ENCODE data around the gene GTF3C5.
"Not testable (repeated sequence)": the region's sequence is repeated elsewhere in the genome, so short reads cannot be mapped to it uniquely, and the experiment has no call there.

GTF3C5 gene

DNA sequence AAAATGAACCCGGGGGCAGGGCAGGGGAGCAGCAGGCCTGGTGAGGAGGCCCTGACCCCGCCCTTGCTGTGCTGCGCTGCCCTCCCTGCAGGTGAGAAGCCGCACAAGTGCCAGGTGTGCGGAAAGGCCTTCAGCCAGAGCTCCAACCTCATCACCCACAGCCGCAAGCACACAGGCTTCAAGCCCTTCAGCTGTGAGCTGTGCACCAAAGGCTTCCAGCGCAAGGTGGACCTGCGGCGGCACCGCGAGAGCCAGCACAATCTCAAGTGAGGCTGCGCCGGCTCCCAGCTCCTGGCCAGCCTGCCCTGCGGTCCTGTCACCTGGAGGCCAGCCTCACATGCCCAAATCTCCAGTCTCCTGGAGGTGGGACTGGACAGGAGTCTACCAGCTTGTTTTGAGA, 40.0 kb upstream of the GTF3C5 start:
- no peaks in the 10 kb centered on the region for H3K36me3 Mint-ChIP-seq (ENCODE audit: low read depth)
- no peaks in the 10 kb centered on the region for H3K9me3 Mint-ChIP-seq
- intact Hi-C loops (cut with micrococcal nuclease): no loop called here
- no peak overlapping the region for H3K4me3 Mint-ChIP-seq
- peaks cover 33% of the 10 kb centered on the region for H3K4me1 Mint-ChIP-seq (ENCODE audit: low read depth)
- no peak overlapping the region for H3K27ac Mint-ChIP-seq
- peaks cover 70% of the 10 kb centered on the region for H3K27me3 Mint-ChIP-seq

GRCh38 chr9:132991351-132992300, 39.2 kb upstream of the GTF3C5 start:
- Mint-ChIP-seq H3K36me3 (ENCODE audit: low read depth) (no peaks in the 10 kb centered on the region), H3K9me3 (no peaks in the 10 kb centered on the region), H3K27ac (peak overlapping the region; percentile 11), H3K4me1 (ENCODE audit: low read depth) (peaks cover 41% of the 10 kb centered on the region), H3K27me3 (peaks cover 64% of the 10 kb centered on the region), H3K4me3 (no peak overlapping the region)
- intact Hi-C loops (cut with micrococcal nuclease): no loop called here

DNA sequence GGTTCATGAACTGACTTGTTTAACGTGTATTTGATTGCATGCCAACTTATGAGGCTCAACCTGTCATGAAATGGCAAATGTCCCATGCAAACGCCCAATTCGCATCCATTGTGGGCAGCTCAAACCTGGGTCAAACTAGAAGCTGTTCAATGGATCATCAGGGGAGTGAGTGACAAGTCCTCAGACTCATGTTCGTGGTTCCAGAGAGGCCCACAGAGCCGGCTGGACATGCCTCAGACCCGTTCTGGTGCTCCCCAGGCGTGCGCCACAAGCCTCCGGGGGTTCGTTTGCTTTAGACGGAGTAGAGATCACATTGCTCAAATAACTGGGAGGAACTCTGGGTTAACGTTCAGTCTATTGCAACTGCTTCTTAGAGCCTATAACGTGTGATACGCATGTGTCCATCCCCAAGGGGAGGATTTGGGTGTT, 37.3 kb upstream of the GTF3C5 start:
- no peaks in the 10 kb centered on the region for H3K36me3 Mint-ChIP-seq (ENCODE audit: low read depth)
- intact Hi-C loops (cut with micrococcal nuclease): no loop called here
- peaks cover 41% of the 10 kb centered on the region for H3K4me1 Mint-ChIP-seq (ENCODE audit: low read depth)
- H3K27me3 Mint-ChIP-seq: peaks cover 49% of the 10 kb centered on the region
- H3K27ac Mint-ChIP-seq: no peak overlapping the region
- H3K4me3 Mint-ChIP-seq: no peak overlapping the region
- H3K9me3 Mint-ChIP-seq: no peaks in the 10 kb centered on the region

DNA sequence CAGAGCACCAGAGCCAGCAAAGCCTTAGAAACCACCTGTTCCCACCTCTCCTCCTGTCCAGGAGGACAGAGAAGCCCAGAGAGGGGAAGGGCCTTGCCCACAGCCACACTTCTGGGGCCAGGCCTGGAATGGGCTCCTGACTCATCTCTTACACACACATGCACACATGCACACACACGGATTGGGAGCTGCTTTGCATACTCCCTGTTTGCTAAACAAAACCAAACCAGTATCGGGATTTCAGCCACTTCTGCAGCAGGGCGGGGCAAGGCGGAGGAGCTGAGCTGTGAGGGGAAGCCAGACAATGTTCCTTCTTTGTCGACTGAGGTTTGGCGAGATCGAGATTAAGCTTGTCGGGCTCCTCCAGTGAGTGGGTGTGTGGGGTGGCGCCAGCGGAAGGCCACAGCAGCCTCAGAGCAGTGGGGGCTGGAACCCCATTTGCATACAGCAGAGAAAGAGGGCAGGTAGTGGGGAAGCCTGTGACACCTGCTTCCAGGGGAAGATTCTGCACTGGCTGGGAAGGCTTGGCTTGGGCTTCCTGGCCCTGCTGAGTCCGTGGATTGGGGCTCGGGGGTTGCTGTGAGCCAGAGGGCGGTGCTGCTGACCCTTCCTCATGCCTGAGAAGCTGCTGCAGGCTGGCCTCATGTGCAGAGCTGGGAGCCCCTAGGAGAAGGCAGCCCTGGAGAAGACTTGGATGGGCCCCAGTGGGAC, 36.2 kb upstream of the GTF3C5 start:
- Mint-ChIP-seq H3K4me1 (ENCODE audit: low read depth) (peaks cover 41% of the 10 kb centered on the region), H3K4me3 (no peak overlapping the region), H3K9me3 (no peaks in the 10 kb centered on the region), H3K36me3 (ENCODE audit: low read depth) (no peaks in the 10 kb centered on the region), H3K27ac (peak overlapping the region; percentile 20), H3K27me3 (peaks cover 52% of the 10 kb centered on the region)
- intact Hi-C loops (cut with micrococcal nuclease): no loop called here

DNA sequence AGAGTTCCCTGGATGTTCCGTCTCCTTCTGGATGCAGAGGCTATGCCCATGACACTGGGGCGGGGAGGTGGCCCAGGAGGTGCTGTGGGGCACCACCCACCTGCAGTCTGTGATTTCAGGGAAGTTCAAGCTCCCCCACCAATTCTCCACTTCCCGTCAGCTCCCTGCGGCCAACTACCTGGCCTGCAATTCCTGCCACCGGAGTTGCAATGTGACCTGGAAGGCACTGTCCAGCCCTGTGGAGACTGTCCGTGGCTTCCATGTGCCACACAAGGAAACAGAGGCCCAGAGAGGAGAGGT, 35.7 kb upstream of the GTF3C5 start:
- peak overlapping the region; percentile 20 for H3K27ac Mint-ChIP-seq
- no peak overlapping the region for H3K4me3 Mint-ChIP-seq
- H3K36me3 Mint-ChIP-seq (ENCODE audit: low read depth): no peaks in the 10 kb centered on the region
- intact Hi-C loops (cut with micrococcal nuclease): no loop called here
- H3K27me3 Mint-ChIP-seq: peaks cover 55% of the 10 kb centered on the region
- H3K9me3 Mint-ChIP-seq: no peaks in the 10 kb centered on the region
- H3K4me1 Mint-ChIP-seq (ENCODE audit: low read depth): peaks cover 41% of the 10 kb centered on the region

DNA sequence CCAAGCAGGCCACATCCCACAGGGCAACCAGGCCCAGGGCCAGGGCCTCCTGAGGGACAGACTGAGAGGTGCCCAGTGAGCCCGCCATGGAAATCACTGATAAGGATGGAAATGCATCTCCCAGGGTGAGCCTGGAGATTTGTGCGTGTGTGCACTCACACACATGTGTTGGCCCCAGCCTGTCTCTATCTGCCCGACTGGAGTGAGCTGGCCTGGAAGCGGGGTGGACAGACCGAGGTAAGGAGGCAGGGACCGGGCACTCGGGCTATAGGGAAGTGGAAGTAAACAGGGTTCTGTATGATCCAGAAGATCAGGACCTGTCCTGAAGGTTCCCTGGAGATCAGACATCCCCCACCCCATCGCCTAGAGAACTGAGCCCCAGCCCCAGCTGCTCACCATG, 34.9 kb upstream of the GTF3C5 start:
- Mint-ChIP-seq H3K27ac (peak overlapping the region; percentile 37), H3K4me1 (ENCODE audit: low read depth) (peaks cover 41% of the 10 kb centered on the region), H3K9me3 (no peaks in the 10 kb centered on the region), H3K27me3 (peaks cover 55% of the 10 kb centered on the region), H3K4me3 (no peak overlapping the region), H3K36me3 (ENCODE audit: low read depth) (no peaks in the 10 kb centered on the region)
- intact Hi-C loops (cut with micrococcal nuclease): no loop called here

GRCh38 chr9:132996526-132996925, 34.3 kb upstream of the GTF3C5 start:
- peaks cover 39% of the 10 kb centered on the region for H3K4me1 Mint-ChIP-seq (ENCODE audit: low read depth)
- peaks cover 49% of the 10 kb centered on the region for H3K27me3 Mint-ChIP-seq

DNA sequence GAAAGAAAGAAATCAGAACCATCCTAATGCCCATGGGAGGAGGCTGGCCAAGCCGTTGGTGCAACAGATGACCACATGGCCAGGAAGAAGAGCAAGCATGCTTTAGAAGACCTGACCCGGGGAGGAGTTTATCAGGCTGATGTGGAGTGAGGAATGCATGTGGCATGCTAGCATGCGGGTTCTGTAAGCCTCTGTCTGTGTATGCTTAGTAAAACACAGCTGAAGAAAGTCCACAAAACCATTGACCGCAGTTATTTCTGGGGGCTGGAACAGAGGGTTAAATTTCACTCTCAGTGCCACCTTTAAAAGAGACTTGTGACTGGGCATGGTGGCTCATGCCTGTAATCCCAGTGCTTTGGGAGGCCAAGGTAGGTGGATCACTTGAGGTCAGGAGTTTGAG, 33.2 kb upstream of the GTF3C5 start:
- Mint-ChIP-seq H3K36me3 (ENCODE audit: low read depth) (no peaks in the 10 kb centered on the region), H3K4me1 (ENCODE audit: low read depth) (peaks cover 35% of the 10 kb centered on the region), H3K4me3 (no peak overlapping the region), H3K27ac (no peak overlapping the region), H3K9me3 (no peaks in the 10 kb centered on the region), H3K27me3 (peaks cover 48% of the 10 kb centered on the region)
- intact Hi-C loops (cut with micrococcal nuclease): no loop called here

More at GRCh38 chr9:132996526-132996925, 34.3 kb upstream of the GTF3C5 start:
- Mint-ChIP-seq H3K36me3 (ENCODE audit: low read depth) (no peaks in the 10 kb centered on the region), H3K27ac (peak overlapping the region; percentile 37), H3K9me3 (no peaks in the 10 kb centered on the region), H3K4me3 (no peak overlapping the region)
- intact Hi-C loops (cut with micrococcal nuclease): no loop called here

DNA sequence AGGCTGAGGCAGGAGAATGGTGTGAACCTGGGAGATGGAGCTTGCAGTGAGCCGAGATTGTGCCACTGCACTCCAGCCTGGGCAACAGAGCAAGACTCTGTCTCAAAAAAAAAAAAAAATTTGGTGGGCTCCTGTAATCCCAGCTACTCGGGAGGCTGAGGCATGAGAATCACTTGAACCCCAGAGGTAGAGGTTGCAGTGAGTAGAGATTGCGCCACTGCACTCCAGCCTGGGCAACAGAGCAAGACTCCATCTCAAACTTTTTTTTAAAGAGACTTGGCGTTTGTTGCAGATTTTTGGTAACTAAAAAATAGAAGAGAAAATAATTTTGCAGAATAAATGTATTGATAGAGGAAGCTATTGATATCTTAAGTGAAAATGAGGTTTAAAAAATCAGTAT, 32.6 kb upstream of the GTF3C5 start:
- H3K27ac Mint-ChIP-seq; H3K4me3 Mint-ChIP-seq; H3K9me3 Mint-ChIP-seq; H3K36me3 Mint-ChIP-seq (ENCODE audit: low read depth); intact Hi-C loops (cut with micrococcal nuclease): not testable (repeated sequence)
- Mint-ChIP-seq H3K27me3 (peaks cover 48% of the 10 kb centered on the region), H3K4me1 (ENCODE audit: low read depth) (peaks cover 42% of the 10 kb centered on the region)

DNA sequence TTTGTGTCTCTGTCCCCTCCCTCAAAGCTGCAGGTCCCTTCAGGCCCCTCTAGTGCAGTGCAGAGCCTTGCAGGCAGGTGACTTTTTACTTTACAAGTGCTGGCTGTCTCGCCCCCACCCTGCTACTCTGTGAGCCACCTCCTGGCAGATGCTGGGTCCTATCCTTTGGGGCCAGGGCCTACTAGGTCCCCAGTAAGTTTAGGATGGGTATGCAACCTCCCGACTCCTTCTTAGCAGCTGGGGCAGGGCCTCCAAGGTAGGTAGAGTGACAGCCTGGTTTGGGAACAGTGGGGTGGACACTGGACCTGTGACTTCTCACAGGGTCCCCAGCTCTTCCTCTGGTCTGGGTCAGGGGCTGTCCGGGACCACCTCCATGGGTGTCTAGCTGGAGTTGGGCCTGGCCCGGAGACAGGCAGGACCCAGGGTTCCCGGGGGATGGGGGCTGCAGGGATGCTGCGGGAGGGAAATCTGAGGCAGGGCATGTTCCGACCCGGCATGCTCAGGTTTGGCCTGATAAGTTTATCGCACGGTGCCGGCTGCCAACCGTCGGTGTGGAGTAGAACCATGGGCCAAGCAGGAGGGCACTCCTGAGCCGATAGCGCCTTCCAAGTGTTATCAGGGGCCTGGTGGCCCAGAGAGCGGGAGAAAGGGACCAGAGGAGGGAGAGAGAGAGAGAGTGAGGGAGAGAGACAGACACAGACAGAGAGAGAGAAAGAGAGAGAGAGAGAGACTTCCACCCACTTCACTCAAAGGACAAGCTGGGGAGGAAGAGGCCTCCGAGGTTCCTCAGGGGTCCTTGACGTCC, 31.8 kb upstream of the GTF3C5 start:
- Mint-ChIP-seq H3K9me3 (no peaks in the 10 kb centered on the region), H3K4me1 (ENCODE audit: low read depth) (peaks cover 44% of the 10 kb centered on the region), H3K36me3 (ENCODE audit: low read depth) (no peaks in the 10 kb centered on the region), H3K4me3 (no peak overlapping the region), H3K27ac (peak overlapping the region; percentile 3), H3K27me3 (peaks cover 52% of the 10 kb centered on the region)
- intact Hi-C loops (cut with micrococcal nuclease): no loop called here

DNA sequence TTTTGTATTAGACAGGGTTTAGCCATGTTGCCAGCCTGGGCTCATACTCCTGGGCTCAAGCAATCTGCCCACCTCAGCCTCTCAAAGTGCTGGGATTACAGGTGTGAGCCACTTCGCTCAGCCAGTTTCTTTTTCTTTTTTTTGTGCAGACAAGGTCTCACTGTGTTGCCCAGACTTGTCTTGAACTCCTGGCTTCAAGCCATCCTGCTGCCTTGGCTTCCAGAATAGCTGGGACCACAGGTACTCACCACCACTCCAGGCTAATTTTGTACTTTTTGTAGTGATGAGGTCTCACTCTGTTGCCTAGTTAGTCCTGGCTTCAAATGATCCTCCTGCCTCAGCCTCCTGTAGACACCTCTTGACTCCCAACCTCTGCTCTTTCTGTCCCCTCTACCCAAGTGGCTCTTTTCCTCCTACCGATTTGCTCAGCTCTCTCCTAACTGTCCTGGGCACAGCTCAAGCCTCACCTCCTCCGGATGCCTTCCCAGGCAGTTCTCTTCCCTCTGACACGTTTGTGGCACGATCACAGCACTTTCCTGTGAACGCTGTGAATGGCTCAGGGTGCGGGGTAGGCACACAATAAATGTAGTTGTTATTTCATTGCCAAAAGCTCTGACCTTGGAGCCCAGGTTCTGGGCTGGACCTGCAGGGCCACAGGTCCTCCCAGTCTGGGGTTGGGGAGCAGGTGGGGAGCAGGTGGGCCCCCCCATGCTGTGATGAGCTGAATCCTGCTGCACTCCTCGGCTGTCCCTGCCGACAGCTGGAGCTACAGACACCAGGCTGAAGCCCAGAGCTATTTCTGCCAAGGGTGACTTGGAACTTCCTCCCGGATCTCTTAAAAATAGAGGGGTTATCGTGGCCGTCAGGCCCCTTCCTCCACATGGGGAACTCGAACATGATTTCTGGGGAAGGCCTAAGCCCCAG, 28.4 kb upstream of the GTF3C5 start:
- H3K4me1 Mint-ChIP-seq (ENCODE audit: low read depth): peaks cover 39% of the 10 kb centered on the region
- H3K9me3 Mint-ChIP-seq: peaks cover 9% of the 10 kb centered on the region
- H3K4me3 Mint-ChIP-seq: no peak overlapping the region
- H3K36me3 Mint-ChIP-seq (ENCODE audit: low read depth): no peaks in the 10 kb centered on the region
- peak overlapping the region; percentile 3 for H3K27ac Mint-ChIP-seq
- peaks cover 50% of the 10 kb centered on the region for H3K27me3 Mint-ChIP-seq
- intact Hi-C loops (cut with micrococcal nuclease): no loop called here

DNA sequence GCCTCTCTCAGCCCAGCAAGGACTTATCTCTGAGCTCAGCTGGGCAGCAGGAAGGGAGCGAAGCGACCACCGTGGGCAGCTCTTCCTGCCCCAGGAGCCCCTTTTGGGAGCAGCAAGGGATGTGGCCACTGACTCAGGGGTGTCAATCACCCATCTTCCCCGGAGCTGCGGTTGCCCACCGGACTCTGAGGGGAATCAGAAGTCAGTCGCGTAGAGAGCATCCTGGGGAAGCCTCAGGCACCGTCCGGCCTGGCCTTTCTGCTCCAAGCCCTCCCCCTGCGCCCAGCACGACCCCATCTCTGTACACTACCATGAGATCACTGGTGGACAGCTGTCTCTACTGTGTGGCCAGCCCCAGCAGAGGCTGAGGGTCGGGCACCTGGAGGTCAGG, 27.7 kb upstream of the GTF3C5 start:
- peaks cover 40% of the 10 kb centered on the region for H3K4me1 Mint-ChIP-seq (ENCODE audit: low read depth)
- peaks cover 53% of the 10 kb centered on the region for H3K27me3 Mint-ChIP-seq

GRCh38 chr9:133003671-133004090, 27.1 kb upstream of the GTF3C5 start:
- Mint-ChIP-seq H3K4me3 (no peak overlapping the region), H3K4me1 (ENCODE audit: low read depth) (peaks cover 46% of the 10 kb centered on the region), H3K9me3 (peaks cover 9% of the 10 kb centered on the region), H3K27me3 (peaks cover 57% of the 10 kb centered on the region), H3K36me3 (ENCODE audit: low read depth) (no peaks in the 10 kb centered on the region), H3K27ac (peak overlapping the region; percentile 73)
- intact Hi-C loops (cut with micrococcal nuclease): no loop called here

More for the DNA sequence above, 27.7 kb upstream of the GTF3C5 start:
- no peak overlapping the region for H3K27ac Mint-ChIP-seq
- intact Hi-C loops (cut with micrococcal nuclease): no loop called here
- no peaks in the 10 kb centered on the region for H3K36me3 Mint-ChIP-seq (ENCODE audit: low read depth)
- peaks cover 9% of the 10 kb centered on the region for H3K9me3 Mint-ChIP-seq
- no peak overlapping the region for H3K4me3 Mint-ChIP-seq
